HG02943 (cell line): ENCODE data around the gene ELP1.

Source experiments
- ATAC-seq: cut with Tn5 transposase; IDR thresholded peaks from one replicate; pipeline ENCODE4 v1.9.1; 2021; ENCODE audit warnings: mild to moderate bottlenecking, low read depth, moderate library complexity; ENCODE audit not compliant: unreplicated experiment

ELP1 gene

GRCh38 chr9:108832179-108832500, 101.8 kb downstream of the ELP1 start:
- ATAC-seq: no peak

- no peak for ATAC-seq
Measured at GRCh38 chr9:108831496-108832178, 102.3 kb downstream of the ELP1 start.

- no peak for ATAC-seq
Measured at GRCh38 chr9:108830272-108830671, 103.7 kb downstream of the ELP1 start.

- no peak for ATAC-seq
Measured at GRCh38 chr9:108823829-108824228, 110.1 kb downstream of the ELP1 start.
